ENCODE results near the gene TGM2. TPM values are rescaled to one million over a fixed set of nuclear protein-coding genes. Genes with fewer than 3 reads are reported as not detected.

TGM2 gene
- total RNA-seq, 1 donor from 2014 or later = 193 TPM

Other genes with a start within 250 kb of the TGM2 start
- gene TTI1, start 131.8 kb downstream of the TGM2 start, total RNA-seq = 10.3 TPM
- gene RPRD1B, start 131.5 kb downstream of the TGM2 start, total RNA-seq = 22.8 TPM
- gene KIAA1755, start 95.5 kb upstream of the TGM2 start, total RNA-seq = 2.7 TPM
- 0.48 TPM for gene BPI, start 138.9 kb upstream of the TGM2 start, total RNA-seq
- 459 TPM for gene LBP, start 181.2 kb upstream of the TGM2 start, total RNA-seq